ENCODE results near the gene ACTL10. TPM values are rescaled to one million over a fixed set of nuclear protein-coding genes. Genes with fewer than 3 reads are reported as not detected.
A peak's percentile ranks its signal among the peaks of the same experiment; 100 is the strongest.

Gene ACTL10
- total and polyA plus RNA-seq, 2 of the 13 experiments (the other 11 are each of a cell fraction or from before 2014, with no cell fraction given): not detected

- TF ChIP-seq SMC3 (IDR thresholded peaks at IDR 0.05; ENCODE audit: low read length) (no peak), ZNF674 (CRISPR knock-in tag; IDR thresholded peaks at IDR 0.05; ENCODE audit: low read depth) (no peak), PREB (CRISPR knock-in tag; IDR thresholded peaks at IDR 0.05) (no peak), ZNF326 (CRISPR knock-in tag; IDR thresholded peaks at IDR 0.05; ENCODE audit: borderline replicate concordance) (no peak), MBD4 (IDR thresholded peaks at IDR 0.05; ENCODE audit: borderline replicate concordance, low read length) (no peak)
- TF ChIP-seq, protein P1, sequence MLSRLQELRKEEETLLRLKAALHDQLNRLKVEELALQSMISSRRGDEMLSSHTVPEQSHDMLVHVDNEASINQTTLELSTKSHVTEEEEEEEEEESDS (CRISPR knock-in tag; IDR thresholded peaks at IDR 0.05; ENCODE audit: borderline replicate concordance): no peak
Observed at GRCh38 chr20:33687370-33687915, 20.7 kb downstream of the ACTL10 start (continued).

DNA sequence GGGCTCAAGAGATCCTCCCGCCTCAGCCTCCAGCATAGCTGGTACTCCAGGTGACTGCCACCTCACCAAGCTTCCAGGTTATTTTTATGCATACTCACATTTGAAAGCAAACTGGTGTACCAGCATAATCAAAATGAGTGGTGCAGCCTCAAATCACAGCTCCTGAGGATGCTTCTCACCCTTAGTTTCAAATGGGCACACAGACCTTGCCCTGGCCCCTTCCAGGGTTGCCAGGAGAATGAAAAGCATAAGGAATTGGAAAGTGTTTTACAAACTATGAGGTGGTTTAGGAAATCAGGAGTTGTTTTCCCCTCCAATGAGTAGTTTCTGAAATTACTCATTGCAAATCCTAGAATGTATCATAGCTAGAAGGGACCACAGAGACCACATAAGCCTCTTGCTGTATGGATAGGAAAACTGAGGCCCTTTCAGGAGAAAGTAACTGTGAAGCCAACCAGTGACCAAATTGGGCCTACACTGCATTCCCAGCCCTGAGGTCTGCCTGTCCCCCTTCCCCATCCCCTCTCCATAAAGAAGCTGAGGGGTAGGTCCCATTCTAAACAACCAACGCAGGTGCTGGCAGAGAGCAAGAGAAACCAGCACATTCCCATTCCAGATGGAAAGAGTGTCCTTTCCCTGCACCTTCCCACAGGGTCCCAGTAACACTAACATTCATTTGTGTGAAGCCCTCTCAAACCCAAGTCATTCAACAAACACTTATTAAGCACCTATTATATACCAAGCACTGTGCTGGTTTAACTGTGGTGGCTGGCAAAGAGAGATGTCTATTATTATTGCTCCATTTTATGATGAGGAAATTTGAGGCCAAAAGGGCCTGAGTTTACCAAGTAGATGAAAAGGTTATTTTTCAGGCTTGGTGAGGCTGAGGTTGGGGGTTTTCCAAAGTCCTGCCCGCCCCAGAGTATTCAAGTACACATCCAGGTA lies 21.5 kb downstream of the ACTL10 start:
- in situ Hi-C loops (cut with HindIII; ENCODE audit: extremely low pct_ligation_motif_present, low pct_unique_long_range_greater_than_20kb): no loop called here
- Histone ChIP-seq H3K4me3 (replicated peaks in 1 of 3; ENCODE audit: insufficient read depth in 1 of 3, low read depth in 2 of 3, low read length in 3 of 3) (peak overlapping the region in 1 of 3 experiments; percentile 1; a peak in 1 of 6 replicates), H3K4me1 (ENCODE audit: insufficient read depth, low read length) (peaks cover 75% of the 10 kb centered on the region), H3K27ac (ENCODE audit: extremely low read length, insufficient read depth, low read length) (no peak overlapping the region), H4K20me1 (ENCODE audit: insufficient read depth, low read length) (no peaks in the 10 kb centered on the region), H3K79me2 (ENCODE audit: insufficient read depth, low read length) (peaks cover 18% of the 10 kb centered on the region), H3K27me3 (ENCODE audit: control insufficient read depth in 1 of 2, insufficient read depth in 2 of 2, low read length in 2 of 2) (no peaks in the 10 kb centered on the region), H3K4me2 (ENCODE audit: low read depth, low read length) (peak overlapping the region; percentile 47), H2AFZ (ENCODE audit: low read length) (peak overlapping the region; percentile 23), H3K9me3 (ENCODE audit: low read length) (no peaks in the 10 kb centered on the region), H3K9ac (ENCODE audit: insufficient read depth, low read depth, low read length) (peak overlapping the region; percentile 12; the same call in 1 of the 2 replicates), H3K36me3 (replicated peaks in 1 of 2; ENCODE audit: control insufficient read depth in 1 of 2, insufficient read depth in 2 of 2, low read length in 2 of 2) (no peaks in the 10 kb centered on the region)
- ATAC-seq (no peak), FAIRE-seq (no peak), DNase-seq (ENCODE audit: low spot score) (no peak)
- ChIA-PET CTCF (ENCODE audit: low intra/inter-chr PET ratio, low total read pairs) (no interaction called here), POLR2A (interaction anchor here (0.7 to 1.2 kb wide), 4 partner anchors 14 to 424 kb away, joined by 3 to 4 read pairs (median 3); partner anchors contain the start of gene EIF2S2)
- BruUV-seq (replicated peaks): no TSS peak
- intact Hi-C loops (cut with micrococcal nuclease; ENCODE audit: unreplicated experiment): loop anchor here (2.0 to 5.0 kb wide), 3 partner anchors 15 to 124 kb away; partner anchors contain the start of gene CHMP4B
- 50% methylated on average over 3 of the region's 3 CpGs for WGBS (ENCODE audit: low lambda C conversion rate)
- TF ChIP-seq DR1 (CRISPR knock-in tag; IDR thresholded peaks at IDR 0.05) (no peak), TFDP2 (CRISPR knock-in tag; IDR thresholded peaks at IDR 0.05) (0 out of 2 replicates have a peak, but pooled peaks have one; percentile 15), ZNF629 (CRISPR knock-in tag; conservative IDR thresholded peaks at IDR 0.05) (peak; percentile 35; the same call in 1 of the 2 replicates), EEA1 (CRISPR knock-in tag; IDR thresholded peaks at IDR 0.05; ENCODE audit: borderline replicate concordance) (0 out of 2 replicates have a peak, but pooled peaks have one; percentile 49), ZSCAN31 (CRISPR knock-in tag; IDR thresholded peaks at IDR 0.05; ENCODE audit: low read depth) (0 out of 2 replicates have a peak, but pooled peaks have one; percentile 55), JUN (CRISPR knock-in tag; IDR thresholded peaks at IDR 0.05) (peak; percentile 17; the same call in 1 of the 2 replicates), ZNF3 (CRISPR knock-in tag; IDR thresholded peaks at IDR 0.05) (peak; percentile 14; the same call in 1 of the 2 replicates), SPEN (CRISPR knock-in tag; IDR thresholded peaks at IDR 0.05; ENCODE audit: low read depth) (0 out of 2 replicates have a peak, but pooled peaks have one; percentile 19), ZNF841 (CRISPR knock-in tag; IDR thresholded peaks at IDR 0.05; ENCODE audit: borderline replicate concordance) (no peak), NFE2L2 (IDR thresholded peaks at IDR 0.05; ENCODE audit: low read length) (0 out of 2 replicates have a peak, but pooled peaks have one; percentile 4), CHCHD3 (CRISPR knock-in tag; IDR thresholded peaks at IDR 0.05) (no peak), RORA (CRISPR knock-in tag; IDR thresholded peaks at IDR 0.05) (0 out of 2 replicates have a peak, but pooled peaks have one; percentile 68), THAP11 (CRISPR knock-in tag; IDR thresholded peaks at IDR 0.05) (0 out of 2 replicates have a peak, but pooled peaks have one; percentile 4), ZNF790 (CRISPR knock-in tag; IDR thresholded peaks at IDR 0.05; ENCODE audit: borderline replicate concordance) (no peak)
